Left renal cortex interstitium (tissue), 4 donors: Measurements from ENCODE around the gene OGFR. TPM values are rescaled to one million over a fixed set of nuclear protein-coding genes. Genes with fewer than 3 reads are reported as not detected.

Source experiments
- DNase-seq, 4 donors: peaks; one replicate each; pipeline ENCODE4 v3.0.0-alpha.2; 2013; ENCODE audit warnings: low read depth in 4 of 4, low spot score in 2 of 4, missing footprints in 1 of 4
- polyA plus RNA-seq, 4 donors: library from polyadenylated mRNA; unstranded; fragments of 120-200 nt; gene quantifications; one replicate each; pipeline ENCODE4 v1.2.1, GENCODE V29; 2013; ENCODE audit not compliant: insufficient read length in 4 of 4

The OGFR gene
- 10 to 100 TPM; 26.5 to 36.5 (median 34.6) TPM for polyA plus RNA-seq

GRCh38 chr20:62804627-62805154 is at the start of gene OGFR:
TSS of gene OGFR (plus strand) at chr20:62804835. CDS start at chr20:62804860, 25 bp downstream.
- no peak for DNase-seq

- DNase-seq = no peak
These were observed 49.7 kb upstream of the OGFR start for GRCh38 chr20:62754991-62755356.

- DNase-seq = no peak
These were observed 48.6 kb upstream of the OGFR start for GRCh38 chr20:62755817-62756724.

GRCh38 chr20:62758226-62758912 is 46.3 kb upstream of the OGFR start:
- DNase-seq = no peak

- no peak for DNase-seq
These were observed 44.6 kb upstream of the OGFR start for GRCh38 chr20:62759981-62760431.

- DNase-seq = no peak
These were observed 44.2 kb upstream of the OGFR start for GRCh38 chr20:62760471-62760855.

GRCh38 chr20:62760856-62761758 is 43.5 kb upstream of the OGFR start:
- DNase-seq = no peak

- DNase-seq = no peak
These were observed 42.9 kb upstream of the OGFR start for GRCh38 chr20:62761759-62762131.

- DNase-seq = no peak
These were observed 42.3 kb upstream of the OGFR start for GRCh38 chr20:62762376-62762775.

- no peak for DNase-seq
These were observed 41.8 kb upstream of the OGFR start for GRCh38 chr20:62762801-62763368.

GRCh38 chr20:62763404-62763803 is 41.2 kb upstream of the OGFR start:
- DNase-seq = no peak

GRCh38 chr20:62764156-62764935 is 40.3 kb upstream of the OGFR start:
- no peak for DNase-seq

GRCh38 chr20:62765021-62765420 is 39.6 kb upstream of the OGFR start:
- no peak for DNase-seq

- no peak for DNase-seq
These were observed 39.1 kb upstream of the OGFR start for GRCh38 chr20:62765432-62766070.

GRCh38 chr20:62766071-62766450 is 38.6 kb upstream of the OGFR start:
- no peak for DNase-seq

GRCh38 chr20:62766716-62767115 is 37.9 kb upstream of the OGFR start:
- no peak for DNase-seq

- DNase-seq = no peak
These were observed 36.4 kb upstream of the OGFR start for GRCh38 chr20:62768234-62768546.

- no peak for DNase-seq
These were observed 35.9 kb upstream of the OGFR start for GRCh38 chr20:62768551-62769287.
